HPDE6-E6E7 (cell line): Measurements from ENCODE around the gene EGF.

Experiments
- DNase-seq: peaks from one replicate; pipeline ENCODE4 v3.0.0; 2011; ENCODE audit warnings: missing footprints; ENCODE audit errors: extremely low spot score

Gene EGF

DNA sequence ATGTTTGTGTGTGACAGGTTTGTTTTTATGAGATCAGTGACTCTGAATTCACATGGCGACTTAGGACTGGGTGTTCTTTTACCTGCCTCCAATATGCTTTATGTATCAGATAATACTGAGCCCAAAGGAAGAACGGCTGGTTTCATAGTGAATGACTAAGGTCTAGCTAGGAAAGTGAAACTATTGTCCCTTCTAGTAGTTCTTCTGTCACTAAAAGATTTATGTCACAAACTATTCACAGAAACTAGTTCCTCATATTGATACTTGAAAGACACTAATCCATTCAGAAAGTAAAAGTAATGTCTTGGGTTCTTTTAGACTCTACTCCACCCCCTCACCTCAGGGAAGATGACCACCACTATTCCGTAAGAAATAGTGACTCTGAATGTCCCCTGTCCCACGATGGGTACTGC, 81.7 kb downstream of the EGF start:
- DNase-seq, result no peak

DNA sequence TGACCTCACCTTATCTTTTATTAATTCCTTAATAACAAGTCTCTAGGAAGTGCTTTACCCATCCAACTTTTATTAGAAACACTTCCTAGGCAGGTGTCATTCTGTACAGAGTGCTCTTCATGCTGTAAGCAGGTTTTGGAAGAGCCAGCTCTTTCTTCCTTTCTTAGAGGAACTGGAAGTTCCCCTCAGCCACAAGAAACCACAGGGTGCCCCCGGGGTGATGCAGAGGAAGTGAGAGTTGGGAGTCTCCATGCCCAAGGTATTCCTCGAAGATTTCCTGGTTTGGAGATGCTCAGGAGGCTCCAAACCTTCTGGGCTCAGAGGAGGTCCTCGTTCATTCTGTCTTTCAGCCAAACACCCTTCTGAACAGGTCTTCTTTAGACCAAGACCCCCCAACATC, 83.8 kb downstream of the EGF start:
- no peak for DNase-seq

DNA sequence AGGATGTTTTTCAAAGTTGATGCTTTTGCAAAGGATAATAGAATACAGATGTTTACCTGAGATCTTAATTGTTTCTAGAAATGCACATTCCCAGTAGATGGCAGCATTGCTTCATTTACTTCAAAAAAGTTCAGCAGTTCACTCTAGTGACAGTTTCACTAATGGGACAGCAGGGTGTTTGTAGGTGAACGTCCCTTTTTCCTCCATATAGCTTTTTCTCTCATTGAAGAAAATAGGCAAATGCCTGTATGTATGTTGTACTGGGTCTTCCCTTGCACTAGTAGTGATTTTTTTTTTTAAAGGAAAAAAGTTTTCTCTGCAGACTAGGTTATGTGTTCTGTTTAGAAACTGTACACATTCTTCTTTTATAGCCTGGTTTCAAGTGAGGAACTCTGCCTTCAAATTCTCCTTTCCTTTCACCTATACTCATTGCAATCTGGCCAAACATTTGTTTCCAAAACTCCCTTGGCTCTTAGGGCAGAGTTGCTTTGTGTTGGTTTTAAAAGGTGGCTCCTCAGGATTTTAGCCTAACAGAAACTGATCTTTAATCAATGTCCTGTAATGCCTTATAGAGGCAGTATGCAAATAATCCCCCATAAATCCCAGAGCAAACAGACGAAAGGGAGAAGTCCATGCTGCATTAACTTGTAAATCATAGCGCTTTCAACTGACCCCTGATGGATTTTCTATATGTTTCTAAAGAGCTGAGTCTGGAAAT, 86.3 kb downstream of the EGF start:
- DNase-seq, result no peak

DNA sequence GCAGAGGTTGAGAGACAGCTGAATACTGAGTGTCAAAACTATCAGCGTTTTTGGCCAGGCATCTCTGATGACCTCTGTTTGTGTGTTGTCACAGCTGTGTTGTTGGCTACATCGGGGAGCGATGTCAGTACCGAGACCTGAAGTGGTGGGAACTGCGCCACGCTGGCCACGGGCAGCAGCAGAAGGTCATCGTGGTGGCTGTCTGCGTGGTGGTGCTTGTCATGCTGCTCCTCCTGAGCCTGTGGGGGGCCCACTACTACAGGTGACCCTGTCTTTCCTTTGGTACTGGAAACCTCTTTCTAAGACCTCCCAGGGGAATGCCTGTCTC, 86.9 kb downstream of the EGF start:
- DNase-seq, result no peak

DNA sequence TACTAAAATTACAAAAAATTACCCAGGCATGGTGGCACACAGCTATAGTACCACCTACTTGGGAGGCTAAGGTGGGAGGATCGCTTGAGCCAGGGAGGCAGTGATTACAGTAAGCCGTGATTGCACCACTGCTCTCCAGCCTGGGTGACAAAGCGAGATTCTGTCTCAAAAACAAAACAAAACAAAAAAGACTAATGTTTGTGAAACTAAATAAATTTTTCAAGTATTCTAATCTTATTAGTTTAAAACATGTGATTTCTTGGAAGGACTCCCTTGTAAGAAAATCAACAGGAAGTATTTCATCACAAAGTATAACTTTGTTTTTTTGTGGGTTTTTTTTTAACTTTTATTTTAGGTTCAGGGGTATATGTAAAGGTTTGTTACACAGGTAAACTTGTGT, 89.6 kb downstream of the EGF start:
- DNase-seq, result no peak

DNA sequence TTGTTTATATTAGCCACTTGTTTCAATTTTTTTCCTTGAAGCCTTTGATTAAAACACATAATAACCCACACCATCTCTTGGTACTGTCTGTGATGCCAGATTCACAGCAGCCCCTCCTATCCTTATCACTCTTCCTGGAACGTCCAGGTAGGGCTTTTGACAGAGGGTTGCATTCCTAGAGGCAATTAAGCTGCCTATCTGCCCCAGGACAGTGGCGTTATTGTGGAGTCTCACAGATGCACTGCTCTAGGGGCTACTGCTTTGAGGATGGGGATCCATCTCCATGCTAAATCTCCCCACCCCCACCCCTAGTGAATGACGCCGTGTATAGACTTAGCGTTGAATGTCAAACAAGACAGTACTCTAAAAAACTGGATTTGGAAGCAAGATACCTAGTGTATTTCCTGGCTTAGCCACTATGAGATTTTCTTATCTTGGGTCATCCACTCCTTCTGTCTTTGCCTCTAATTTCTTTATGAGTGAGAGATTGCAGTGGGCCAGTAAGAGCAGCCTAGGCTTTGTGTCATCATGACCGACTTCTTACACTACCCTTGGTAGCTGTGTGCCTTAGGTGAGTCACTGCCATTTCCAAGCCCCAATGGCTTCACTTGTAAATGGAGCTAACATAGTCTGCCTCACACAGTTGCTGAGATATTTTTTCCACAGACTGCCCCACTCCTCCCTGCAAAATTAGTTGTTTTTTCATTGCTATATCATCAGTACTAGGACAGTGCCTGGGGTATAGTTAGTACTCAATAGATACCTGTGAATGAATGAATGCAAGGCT, 90.9 kb downstream of the EGF start:
- no peak for DNase-seq

DNA sequence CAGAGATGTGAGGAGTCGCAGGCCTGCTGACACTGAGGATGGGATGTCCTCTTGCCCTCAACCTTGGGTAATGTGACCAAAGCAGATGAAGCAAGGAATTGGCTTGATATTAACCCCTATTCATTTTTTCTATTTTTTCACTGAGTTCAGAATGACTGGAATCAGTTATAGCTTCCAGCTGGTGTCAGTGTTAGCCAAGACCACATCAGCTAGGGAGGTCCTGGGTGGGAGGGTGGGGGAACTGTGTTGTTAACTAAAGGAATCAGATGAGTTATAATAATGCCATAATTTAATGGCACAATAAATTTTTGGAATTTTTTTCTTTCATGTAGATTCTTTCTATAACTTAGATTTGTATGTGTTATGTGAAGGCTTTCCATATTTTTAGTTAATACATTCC, 91.9 kb downstream of the EGF start:
- no peak for DNase-seq

DNA sequence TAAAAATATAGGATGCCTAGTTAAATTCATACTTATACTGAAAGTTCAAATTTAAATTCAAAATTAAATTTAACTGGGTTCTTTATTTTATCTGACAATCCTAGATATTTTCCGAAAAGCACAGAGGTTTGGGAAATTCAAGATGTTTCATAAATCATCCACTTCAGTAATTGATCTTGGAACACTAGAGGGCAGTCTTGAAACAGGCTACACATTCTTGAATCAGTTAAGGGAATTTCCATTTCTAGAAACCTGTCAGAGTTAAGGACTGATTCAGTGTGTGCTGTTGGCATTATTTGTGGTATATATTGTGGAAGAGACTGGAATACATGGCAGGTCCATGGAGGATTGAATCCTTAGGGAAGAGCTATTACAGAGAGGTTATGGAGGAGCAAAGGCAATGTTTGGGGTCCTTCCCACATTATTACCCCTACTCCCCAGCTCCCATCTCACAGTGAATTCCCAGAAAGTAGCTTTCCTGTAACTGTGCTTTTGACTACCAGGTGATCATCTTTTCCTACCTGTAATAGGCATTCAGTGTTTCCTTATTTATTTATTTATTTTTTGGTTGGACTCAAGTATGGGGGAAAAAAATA, 92.9 kb downstream of the EGF start:
- peak; percentile 56 for DNase-seq

DNA sequence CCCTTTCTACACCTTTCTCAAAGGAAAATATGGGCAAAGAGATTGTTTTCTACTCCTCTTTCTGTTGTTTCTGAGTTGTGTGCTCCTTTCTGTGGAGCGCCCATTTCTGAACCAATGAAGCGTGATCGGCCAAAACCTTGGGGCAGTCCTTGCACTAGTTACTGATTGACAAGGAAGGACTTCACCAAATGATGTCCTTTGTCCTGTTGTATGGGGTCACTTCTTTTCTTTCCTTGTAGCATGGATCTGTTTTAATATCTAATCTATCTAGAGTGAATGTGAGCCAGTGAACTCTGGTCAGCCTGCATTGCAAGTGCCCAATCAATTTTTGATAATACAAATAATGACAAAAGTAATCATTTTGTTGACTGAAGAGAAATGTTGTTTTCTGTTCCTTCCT, 94.5 kb downstream of the EGF start:
- DNase-seq, result no peak

DNA sequence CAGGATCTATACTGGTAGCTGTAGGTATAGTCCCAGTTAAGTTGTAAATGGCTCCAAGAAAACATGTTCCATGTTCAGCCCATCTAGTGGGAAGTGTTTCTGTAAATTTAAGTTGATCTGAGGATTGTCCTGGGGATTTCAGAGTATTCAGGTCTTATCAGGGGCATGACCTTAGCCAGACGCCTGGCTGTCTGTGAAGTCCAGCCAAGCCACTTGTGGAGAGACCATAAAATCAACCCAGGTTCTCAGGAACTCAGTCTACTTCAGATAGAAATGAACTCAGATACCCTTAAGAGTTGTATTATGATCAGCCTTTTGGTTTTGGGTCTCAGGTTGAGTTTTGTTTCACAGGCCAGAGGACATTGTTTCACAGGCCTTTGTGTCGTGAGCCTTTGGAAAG, 95.9 kb downstream of the EGF start:
- DNase-seq, result no peak

DNA sequence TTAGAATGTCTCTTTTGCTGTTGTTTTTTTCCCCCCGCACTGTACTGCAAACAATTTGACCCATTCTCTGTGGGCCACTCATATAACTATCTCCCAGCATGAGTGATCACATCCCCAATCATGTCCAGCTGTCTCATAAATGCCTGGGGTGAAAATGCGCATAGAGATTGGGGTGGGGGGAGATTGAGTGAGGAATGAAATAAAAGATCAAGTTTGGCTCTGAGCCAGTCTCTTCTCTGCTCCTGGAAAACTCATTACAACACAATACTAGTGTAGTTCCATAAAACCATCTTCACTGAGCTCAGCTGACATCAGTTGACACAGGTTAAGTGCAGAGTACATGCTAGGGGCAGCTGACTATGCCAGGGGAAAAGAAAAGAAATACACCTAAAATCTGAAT, 96.9 kb downstream of the EGF start:
- DNase-seq, result no peak

DNA sequence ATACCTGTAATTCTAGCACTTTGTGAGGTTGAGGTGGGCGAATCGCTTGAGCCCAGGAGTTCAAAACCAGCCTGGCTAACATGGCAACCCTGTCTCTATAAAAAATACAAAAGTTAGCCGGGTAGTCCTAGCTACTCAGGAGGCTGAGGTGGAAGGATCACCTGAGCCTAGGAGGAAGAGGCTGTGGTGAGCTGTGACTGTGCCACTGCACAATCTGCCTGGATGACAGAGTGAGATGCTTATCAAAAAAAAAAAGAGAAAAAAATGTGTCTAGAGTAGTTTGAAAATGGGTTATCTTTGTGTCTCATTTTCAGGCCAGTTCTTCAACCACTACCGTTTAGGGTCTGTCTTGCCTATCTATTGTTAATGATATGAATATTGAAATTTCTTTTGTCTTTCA, 98.1 kb downstream of the EGF start:
- no peak for DNase-seq

DNA sequence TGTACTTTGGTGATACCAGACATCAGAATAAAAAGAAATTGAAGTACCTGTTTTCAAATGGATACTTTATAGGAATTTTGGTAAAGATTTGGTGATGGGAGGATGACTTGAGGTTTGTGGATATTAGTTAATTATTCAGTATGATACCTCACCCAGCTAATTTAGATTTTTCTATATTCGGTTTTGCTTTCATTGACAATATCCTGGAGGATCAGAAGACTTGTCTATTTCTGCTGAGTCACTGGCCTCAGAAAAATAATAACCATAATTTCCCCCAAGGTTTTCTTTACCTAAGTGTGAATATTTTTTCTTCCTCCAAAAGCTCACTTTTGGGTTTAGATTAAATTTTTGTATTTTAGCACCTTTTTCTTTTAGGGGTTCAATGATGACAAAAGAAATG, 100.2 kb downstream of the EGF start:
- DNase-seq, result no peak

DNA sequence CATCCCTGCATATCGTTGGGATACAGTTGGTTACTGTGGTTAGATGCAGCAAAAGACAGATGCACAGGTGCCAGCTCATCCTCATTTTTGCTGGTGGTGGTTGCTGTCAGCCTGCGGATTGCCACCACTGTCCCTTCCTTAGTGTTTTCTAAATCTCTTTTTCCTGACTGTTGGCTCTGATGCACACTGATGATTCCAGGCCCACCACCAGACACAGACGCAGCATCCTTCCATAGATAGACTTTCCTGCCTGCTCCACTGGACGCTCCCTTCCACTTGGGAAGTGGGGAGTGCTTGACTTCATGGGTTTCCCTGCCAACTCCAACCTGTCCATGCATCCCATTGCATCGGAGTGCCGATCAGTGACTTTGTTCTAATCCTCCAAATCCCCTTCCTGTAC, 101.5 kb downstream of the EGF start:
- DNase-seq, result no peak

DNA sequence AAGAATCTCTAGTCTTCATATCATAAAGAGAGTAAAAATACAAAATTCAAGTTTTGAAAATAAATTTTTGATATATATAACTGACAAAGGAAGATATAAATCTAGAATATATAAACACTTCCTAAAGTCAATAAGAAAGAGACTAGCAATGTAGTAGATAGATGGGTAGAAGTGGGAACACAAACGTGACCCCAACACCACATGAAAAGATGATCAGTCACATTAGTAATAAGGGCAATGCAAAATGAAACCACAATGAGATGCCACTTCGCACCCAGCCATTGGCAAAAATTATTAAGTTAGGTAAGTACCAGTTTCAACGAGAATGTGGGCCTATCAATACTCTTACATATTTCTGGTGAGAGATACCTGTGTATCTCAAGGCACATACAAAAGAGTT, 106.5 kb downstream of the EGF start:
- DNase-seq, result no peak

DNA sequence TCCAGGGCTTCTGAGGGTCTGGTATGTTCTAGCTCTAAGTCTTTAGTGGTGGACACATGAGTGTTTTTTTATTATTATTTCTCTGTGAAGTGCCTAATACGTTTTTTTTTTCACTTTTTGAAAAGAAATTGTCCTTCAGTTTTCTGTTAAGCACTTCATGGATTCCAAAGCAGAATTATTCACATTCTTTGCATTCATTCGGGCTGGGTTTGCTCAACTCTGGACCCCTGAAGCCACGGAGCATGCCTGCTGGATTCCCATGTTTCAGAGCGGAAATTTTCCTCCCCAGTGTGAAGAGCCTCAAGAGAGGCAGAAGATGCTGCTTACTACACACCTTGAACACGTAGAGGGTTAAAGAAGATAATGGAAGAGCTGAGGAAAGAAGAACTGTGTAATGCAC, 107.5 kb downstream of the EGF start:
- DNase-seq, result no peak

DNA sequence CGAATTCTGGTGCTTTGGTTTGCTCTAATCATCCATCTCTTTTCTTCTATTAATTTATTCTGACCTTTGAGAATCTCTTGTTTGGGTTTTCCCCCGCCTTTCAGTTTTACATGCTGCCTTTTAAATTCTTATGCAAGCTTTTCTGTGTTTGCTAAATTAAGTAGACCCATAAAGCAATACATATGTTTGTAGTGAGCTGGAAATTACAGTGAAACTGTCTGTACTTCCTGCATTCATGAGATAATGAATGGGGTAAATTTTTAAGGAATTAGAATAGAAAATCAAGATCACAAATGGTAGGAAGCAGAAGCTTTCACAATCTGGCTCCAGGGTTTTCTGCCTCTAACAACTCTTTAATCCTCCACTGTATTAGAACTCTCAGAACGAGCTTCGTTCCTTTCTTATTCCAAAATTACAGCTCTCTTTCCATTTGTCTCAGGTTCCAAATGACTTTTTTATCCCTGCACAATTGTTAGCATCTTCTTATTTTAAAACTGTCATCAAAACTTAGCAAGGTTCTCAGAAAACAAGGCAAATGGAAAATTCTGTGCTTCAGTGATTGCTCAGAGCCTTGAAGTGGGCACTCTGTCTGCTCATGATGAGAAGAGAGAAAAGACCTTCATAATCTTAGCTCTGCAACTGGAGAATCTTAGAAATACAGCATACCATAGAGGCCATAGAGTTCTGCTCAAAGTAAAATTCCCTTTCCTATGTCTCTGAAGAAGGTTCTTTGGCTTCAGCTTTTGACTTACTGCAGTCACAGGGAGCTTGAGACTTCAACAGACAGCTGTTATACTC, 108.2 kb downstream of the EGF start:
- DNase-seq, result no peak

DNA sequence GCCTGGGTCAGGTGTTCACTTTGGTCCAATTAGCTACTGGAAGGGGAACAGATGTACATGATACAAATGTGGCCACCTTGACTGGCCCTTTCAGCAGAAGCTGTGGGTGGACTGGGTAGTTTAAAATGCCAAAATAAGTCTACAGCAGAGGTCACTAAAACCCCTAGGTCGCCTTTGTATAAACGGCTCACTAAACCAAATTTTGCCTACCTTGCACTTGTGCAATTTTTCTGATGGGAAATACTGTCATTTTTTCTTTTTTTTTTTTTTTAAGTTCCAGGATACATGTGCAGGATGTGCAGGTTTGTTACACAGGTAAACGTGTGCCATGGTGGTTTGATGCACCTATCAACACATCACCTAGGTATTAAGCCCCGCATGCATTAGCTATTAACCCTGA, 109.8 kb downstream of the EGF start:
- DNase-seq, result no peak

DNA sequence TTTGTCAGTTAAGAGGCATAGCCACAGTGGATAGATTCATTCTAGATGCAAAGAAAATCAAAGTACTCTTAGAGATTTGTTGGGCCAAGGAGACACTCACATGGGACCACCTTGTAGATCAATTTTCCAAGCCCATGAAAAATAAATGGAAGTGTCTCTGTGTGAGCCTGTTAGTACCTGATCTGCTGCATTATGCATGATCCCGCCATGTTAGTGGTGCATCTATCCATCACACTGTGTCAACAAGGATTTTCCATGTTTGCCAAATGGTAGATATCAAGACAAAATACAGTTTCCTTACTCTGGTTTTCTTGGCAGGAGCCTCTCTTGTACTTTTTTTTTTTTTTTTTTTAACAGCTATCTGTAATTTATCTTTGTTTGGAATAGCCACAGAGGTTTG, 112.4 kb downstream of the EGF start:
- DNase-seq, result no peak

DNA sequence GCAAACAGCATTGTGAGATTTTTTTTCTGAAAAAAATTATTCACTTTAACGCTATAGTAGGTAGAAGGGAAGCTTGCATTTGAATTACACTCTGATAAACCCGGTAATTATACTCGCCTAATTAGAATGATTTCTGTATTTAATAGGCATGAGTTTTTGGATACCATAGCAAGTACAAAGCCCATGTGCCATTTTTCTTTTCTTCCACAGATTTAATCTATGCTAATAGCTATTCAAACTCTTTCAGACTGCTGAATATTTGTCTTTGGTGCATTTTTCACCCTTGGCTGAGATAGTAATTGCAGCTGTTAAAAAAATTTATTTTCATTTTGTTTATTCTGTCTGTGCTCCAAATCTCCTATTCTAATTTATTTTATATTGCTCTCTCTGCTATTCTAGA, 113.0 kb downstream of the EGF start:
- DNase-seq, result no peak

DNA sequence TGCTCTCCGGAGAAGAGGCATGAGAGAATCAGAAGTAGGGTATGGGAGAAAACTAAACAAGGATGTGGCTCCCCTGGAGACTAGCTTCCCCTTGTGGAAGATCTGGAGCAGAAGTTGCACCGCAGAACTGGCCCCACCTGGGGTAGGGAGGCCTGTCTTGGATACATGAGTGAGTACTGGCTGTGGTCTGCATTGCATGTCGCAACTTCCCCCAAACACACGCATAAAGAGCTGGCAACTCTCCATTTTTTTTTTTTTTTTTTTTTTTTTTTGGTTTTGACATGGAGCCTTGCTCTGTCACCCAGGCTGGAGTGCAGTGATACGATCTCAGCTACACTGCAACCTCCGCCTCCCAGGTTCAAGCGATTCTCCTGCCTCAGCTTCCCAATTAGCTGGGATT, 119.9 kb downstream of the EGF start:
- no peak for DNase-seq

DNA sequence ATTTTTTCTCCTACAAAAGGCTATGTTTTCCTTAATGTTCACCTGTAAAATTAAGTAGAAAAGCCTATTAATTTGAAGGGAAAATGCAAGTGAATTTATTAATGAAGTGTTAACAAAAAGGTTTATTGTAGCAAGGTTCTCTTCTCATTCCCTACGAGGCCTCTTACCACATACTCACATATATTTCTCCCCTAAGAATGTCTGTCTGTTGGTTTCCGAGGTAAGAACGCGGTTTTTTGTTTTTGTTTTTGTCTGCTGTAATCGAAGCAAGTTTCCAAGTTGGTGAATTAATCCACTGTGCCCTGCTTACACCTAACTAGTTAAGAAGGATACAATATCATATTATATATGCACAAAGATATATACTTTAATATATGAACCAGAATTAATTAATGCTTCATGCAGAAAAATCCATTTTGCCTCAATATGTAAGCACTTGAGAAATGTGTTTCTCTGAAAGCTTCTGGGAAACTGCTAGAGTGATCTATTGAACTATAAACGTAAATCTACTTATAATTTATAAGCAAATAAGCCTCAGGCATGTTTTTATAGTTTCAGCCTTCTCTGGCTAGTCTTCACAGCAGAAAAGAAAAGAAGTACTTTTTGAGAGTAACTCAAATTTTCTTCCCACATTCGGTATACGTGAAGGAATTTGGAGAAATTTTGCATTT, 120.8 kb downstream of the EGF start:
- no peak for DNase-seq
